Measurements from ENCODE around the gene GIMAP8.

GIMAP8 gene

DNA sequence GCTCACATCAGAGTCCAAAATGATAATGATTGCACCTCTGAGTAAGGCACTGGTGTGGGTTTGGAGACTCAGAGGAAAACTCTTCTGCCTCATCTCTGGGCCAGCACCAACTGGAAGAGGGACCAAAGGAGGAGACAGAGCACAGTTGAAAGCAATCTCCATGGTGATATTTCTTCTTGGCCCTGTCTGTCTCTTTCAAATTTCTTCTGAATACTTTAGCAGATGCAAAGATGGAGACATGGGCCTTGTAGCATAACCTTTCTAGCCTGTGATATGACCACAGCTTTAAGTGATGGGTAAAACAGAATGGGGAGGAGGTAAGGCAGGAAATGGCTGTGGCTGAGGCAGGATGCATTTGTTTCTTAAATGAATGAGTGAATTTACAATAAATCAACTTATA, 52.1 kb downstream of the GIMAP8 start:
- Mint-ChIP-seq H3K36me3 (ENCODE audit: low read depth) (no peaks in the 10 kb centered on the region), H3K4me1 (no peaks in the 10 kb centered on the region), H3K4me3 (no peak overlapping the region), H3K27me3 (ENCODE audit: low read depth, poor library complexity) (peaks cover 3% of the 10 kb centered on the region), H3K27ac (no peak overlapping the region), H3K9me3 (peaks cover 31% of the 10 kb centered on the region)
- TF ChIP-seq, protein P1, sequence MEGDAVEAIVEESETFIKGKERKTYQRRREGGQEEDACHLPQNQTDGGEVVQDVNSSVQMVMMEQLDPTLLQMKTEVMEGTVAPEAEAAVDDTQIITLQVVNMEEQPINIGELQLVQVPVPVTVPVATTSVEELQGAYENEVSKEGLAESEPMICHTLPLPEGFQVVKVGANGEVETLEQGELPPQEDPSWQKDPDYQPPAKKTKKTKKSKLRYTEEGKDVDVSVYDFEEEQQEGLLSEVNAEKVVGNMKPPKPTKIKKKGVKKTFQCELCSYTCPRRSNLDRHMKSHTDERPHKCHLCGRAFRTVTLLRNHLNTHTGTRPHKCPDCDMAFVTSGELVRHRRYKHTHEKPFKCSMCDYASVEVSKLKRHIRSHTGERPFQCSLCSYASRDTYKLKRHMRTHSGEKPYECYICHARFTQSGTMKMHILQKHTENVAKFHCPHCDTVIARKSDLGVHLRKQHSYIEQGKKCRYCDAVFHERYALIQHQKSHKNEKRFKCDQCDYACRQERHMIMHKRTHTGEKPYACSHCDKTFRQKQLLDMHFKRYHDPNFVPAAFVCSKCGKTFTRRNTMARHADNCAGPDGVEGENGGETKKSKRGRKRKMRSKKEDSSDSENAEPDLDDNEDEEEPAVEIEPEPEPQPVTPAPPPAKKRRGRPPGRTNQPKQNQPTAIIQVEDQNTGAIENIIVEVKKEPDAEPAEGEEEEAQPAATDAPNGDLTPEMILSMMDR (IDR thresholded peaks at IDR 0.05), result no peak
- no peak for DNase-seq

DNA sequence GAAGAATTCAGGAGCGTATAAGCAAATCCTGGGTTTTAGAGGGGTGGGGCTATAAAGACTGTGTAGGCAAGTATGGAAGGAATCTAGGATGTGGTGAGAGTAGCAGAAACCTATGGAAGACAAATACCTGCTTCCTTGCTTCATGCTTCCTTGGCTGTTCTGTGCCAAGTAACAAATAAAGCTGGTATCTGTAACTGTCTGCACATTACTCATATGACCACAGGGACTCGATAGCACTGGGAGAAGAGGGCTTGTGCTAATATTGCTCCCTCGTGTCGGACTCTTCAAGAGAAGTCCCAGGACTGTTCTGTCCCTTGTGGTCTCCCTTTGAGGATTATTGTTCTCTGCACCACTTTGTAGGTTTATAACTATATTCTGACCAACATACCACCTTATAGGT, 52.7 kb downstream of the GIMAP8 start:
- no peak for DNase-seq
- TF ChIP-seq, protein P1 (IDR thresholded peaks at IDR 0.05), result no peak
- Mint-ChIP-seq H3K27ac (no peak overlapping the region), H3K4me3 (no peak overlapping the region), H3K27me3 (ENCODE audit: low read depth, poor library complexity) (peaks cover 3% of the 10 kb centered on the region), H3K36me3 (ENCODE audit: low read depth) (no peaks in the 10 kb centered on the region), H3K9me3 (peaks cover 28% of the 10 kb centered on the region), H3K4me1 (no peaks in the 10 kb centered on the region)

GRCh38 chr7:150503581-150503980, 53.2 kb downstream of the GIMAP8 start:
- Mint-ChIP-seq H3K4me1 (no peaks in the 10 kb centered on the region), H3K27me3 (ENCODE audit: low read depth, poor library complexity) (peaks cover 3% of the 10 kb centered on the region), H3K4me3 (no peak overlapping the region), H3K9me3 (peaks cover 26% of the 10 kb centered on the region), H3K36me3 (ENCODE audit: low read depth) (no peaks in the 10 kb centered on the region), H3K27ac (no peak overlapping the region)
- DNase-seq, result no peak
- TF ChIP-seq, protein P1 (IDR thresholded peaks at IDR 0.05), result no peak

DNA sequence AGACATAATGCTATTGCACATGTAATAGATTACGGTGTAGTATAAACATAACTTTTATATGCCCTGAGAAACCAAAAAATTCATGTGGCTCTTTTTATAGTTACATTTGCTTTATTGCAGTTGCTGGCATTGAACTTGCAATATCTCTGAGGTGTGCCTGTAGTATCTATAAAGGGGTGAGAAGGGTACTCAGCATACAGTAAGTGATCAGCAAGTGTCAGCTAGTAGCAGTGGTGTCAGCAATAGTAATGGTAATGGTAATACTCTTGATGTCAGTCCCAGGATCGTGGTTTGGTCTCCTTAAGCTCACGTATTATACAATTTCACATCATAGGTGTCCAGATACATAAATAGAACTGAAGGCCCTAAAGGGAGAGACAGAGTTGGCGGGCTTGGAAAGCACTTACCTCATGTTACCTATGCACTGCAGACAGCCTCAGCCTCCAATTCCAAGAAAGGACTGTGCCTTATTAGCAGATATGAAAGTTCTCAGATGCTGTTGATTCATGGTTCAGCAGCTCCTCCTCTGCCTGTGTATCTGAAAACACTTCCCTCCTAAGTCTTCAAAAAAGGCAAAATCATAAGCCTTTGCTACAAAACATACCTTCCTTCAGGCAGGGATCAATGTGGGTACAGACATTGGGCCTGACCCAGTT, 57.6 kb downstream of the GIMAP8 start:
- Mint-ChIP-seq H3K4me3 (no peak overlapping the region), H3K4me1 (no peaks in the 10 kb centered on the region), H3K27ac (no peak overlapping the region), H3K36me3 (ENCODE audit: low read depth) (no peaks in the 10 kb centered on the region), H3K27me3 (ENCODE audit: low read depth, poor library complexity) (peaks cover 3% of the 10 kb centered on the region), H3K9me3 (peaks cover 13% of the 10 kb centered on the region)
- TF ChIP-seq, protein P1 (IDR thresholded peaks at IDR 0.05), result no peak
- no peak for DNase-seq

GRCh38 chr7:150511048-150511447, 60.6 kb downstream of the GIMAP8 start:
- no peak for DNase-seq
- H3K4me1 Mint-ChIP-seq, result no peaks in the 10 kb centered on the region
- peaks cover 13% of the 10 kb centered on the region for H3K9me3 Mint-ChIP-seq
- H3K27ac Mint-ChIP-seq, result no peak overlapping the region
- H3K36me3 Mint-ChIP-seq (ENCODE audit: low read depth), result no peaks in the 10 kb centered on the region
- TF ChIP-seq, protein P1 (IDR thresholded peaks at IDR 0.05), result no peak
- peaks cover 4% of the 10 kb centered on the region for H3K27me3 Mint-ChIP-seq (ENCODE audit: low read depth, poor library complexity)
- no peak overlapping the region for H3K4me3 Mint-ChIP-seq

- Mint-ChIP-seq H3K27me3 (ENCODE audit: low read depth, poor library complexity) (peaks cover 4% of the 10 kb centered on the region), H3K4me1 (no peaks in the 10 kb centered on the region), H3K9me3 (peaks cover 13% of the 10 kb centered on the region), H3K4me3 (no peak overlapping the region), H3K27ac (no peak overlapping the region), H3K36me3 (ENCODE audit: low read depth) (no peaks in the 10 kb centered on the region)
- no peak for DNase-seq
- TF ChIP-seq, protein P1 (IDR thresholded peaks at IDR 0.05), result no peak
These were observed 63.3 kb downstream of the GIMAP8 start for GRCh38 chr7:150513758-150514157.
